OCI-LY7 (cell line): ENCODE results near the gene DDN.

Experiments used
- EZH2phosphoT487 ChIP-seq: fragments of 200-600 bp; sonication (generic); IDR thresholded peaks from 2 replicates; pipeline ENCODE4 v1.6.1; 2018; ENCODE audit warnings: low read depth, borderline replicate concordance, mild to moderate bottlenecking, mixed run types, antibody characterized with exemption, low read length, moderate library complexity, mixed read lengths
- TF ChIP-seq, protein P1 (sequence below): fragments of 200-600 bp; sonication (generic); conservative IDR thresholded peaks from 2 replicates; pipeline ENCODE4 v1.5.1; 2014; ENCODE audit warnings: mild to moderate bottlenecking, antibody characterized with exemption, low read length, moderate library complexity, mixed read lengths

DNA sequence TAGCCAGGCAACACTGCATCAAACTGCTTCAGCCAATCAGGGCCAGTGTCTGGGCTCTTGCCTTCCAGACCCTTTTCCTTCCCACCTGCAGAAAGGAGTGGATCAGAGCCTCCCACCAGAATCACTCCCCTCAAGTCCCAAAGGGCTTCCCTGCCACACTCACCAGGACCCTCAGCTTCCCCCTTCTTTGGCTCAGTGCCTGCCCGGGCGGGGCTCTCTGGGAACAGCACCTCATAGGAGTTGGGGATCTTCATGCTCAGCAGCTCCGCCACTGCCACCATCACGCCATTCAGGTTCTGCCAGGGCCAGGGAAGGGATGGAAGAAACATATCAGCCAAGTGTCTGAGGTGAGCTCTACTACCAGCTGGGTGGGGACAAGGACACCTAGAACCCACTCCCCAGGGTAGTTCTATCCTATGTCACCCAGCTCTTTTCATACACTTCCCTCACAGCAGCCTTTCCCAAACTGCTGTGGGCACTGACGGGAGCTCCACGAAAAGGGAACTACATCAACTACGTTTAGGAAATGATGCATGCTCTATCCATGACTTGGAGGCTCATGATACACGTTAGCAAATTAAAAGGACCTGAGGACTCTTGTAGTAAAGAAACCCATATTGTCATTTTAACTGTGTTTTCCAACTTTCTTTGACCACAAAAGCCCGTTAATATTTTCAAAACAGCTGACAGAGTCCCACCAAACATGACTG, 28.8 kb upstream of the DDN start:
- TF ChIP-seq, protein P1, sequence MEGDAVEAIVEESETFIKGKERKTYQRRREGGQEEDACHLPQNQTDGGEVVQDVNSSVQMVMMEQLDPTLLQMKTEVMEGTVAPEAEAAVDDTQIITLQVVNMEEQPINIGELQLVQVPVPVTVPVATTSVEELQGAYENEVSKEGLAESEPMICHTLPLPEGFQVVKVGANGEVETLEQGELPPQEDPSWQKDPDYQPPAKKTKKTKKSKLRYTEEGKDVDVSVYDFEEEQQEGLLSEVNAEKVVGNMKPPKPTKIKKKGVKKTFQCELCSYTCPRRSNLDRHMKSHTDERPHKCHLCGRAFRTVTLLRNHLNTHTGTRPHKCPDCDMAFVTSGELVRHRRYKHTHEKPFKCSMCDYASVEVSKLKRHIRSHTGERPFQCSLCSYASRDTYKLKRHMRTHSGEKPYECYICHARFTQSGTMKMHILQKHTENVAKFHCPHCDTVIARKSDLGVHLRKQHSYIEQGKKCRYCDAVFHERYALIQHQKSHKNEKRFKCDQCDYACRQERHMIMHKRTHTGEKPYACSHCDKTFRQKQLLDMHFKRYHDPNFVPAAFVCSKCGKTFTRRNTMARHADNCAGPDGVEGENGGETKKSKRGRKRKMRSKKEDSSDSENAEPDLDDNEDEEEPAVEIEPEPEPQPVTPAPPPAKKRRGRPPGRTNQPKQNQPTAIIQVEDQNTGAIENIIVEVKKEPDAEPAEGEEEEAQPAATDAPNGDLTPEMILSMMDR, result no peak
- TF ChIP-seq EZH2phosphoT487, result no peak
